ENCODE data around the gene GNPTAB. TPM values are rescaled to one million over a fixed set of nuclear protein-coding genes. Genes with fewer than 3 reads are reported as not detected.
"Not testable (repeated sequence)": the region's sequence is repeated elsewhere in the genome, so short reads cannot be mapped to it uniquely, and the experiment has no call there.

The GNPTAB gene
- total and polyA plus RNA-seq, 7 donors: 12.0 to 42.2 (median 25.4) TPM

GRCh38 chr12:101863981-101864380, 33.2 kb upstream of the GNPTAB start:
- TF ChIP-seq EP300 (IDR thresholded peaks at IDR 0.05) (no peak), POLR2AphosphoS5 (IDR thresholded peaks at IDR 0.05) (no peak)
- no peak for DNase-seq
- H3K27ac ChIP-seq: no peak overlapping the region
- peaks cover 0 to 4% (median 0%) of the 10 kb centered on the region in 4 donors for H3K9me3 ChIP-seq
- intact Hi-C loops (cut with DNase I): no loop called here
- H3K4me3 ChIP-seq: no peak overlapping the region
- H3K4me1 ChIP-seq: peaks cover 0 to 4% (median 0%) of the 10 kb centered on the region in 4 donors
- H3K27me3 ChIP-seq: no peaks in the 10 kb centered on the region
- H3K36me3 ChIP-seq: no peaks in the 10 kb centered on the region

GRCh38 chr12:101862245-101862644, 31.5 kb upstream of the GNPTAB start:
- Histone ChIP-seq H3K27ac (no peak overlapping the region), H3K9me3 (peaks cover 0 to 4% (median 0%) of the 10 kb centered on the region in 4 donors), H3K27me3 (no peaks in the 10 kb centered on the region), H3K4me1 (peaks cover 0 to 5% (median 0%) of the 10 kb centered on the region in 4 donors), H3K4me3 (no peak overlapping the region), H3K36me3 (no peaks in the 10 kb centered on the region)
- intact Hi-C loops (cut with DNase I): no loop called here
- 91 to 96% methylated on average over 2 of the region's 2 CpGs for WGBS, 2 donors
- no peak for DNase-seq
- no peak for TF ChIP-seq CTCF (IDR thresholded peaks at IDR 0.05)
- no peak for TF ChIP-seq POLR2AphosphoS5 (IDR thresholded peaks at IDR 0.05)
- no peak for TF ChIP-seq EP300 (IDR thresholded peaks at IDR 0.05)
- no peak for TF ChIP-seq POLR2A (IDR thresholded peaks at IDR 0.05)

GRCh38 chr12:101861688-101862087, 30.9 kb upstream of the GNPTAB start:
- WGBS, 2 donors: 86 to 93% methylated on average over 2 of the region's 2 CpGs
- H3K27me3 ChIP-seq; H3K36me3 ChIP-seq; intact Hi-C loops (cut with DNase I); H3K4me3 ChIP-seq; H3K27ac ChIP-seq; DNase-seq; H3K9me3 ChIP-seq: not testable (repeated sequence)
- peaks cover 0 to 11% (median 2%) of the 10 kb centered on the region in 4 donors for H3K4me1 ChIP-seq

GRCh38 chr12:101859664-101860607, 29.2 kb upstream of the GNPTAB start:
- Histone ChIP-seq H3K9me3 (no peaks in the 10 kb centered on the region), H3K27ac (no peak overlapping the region), H3K27me3 (no peaks in the 10 kb centered on the region), H3K4me3 (no peak overlapping the region), H3K36me3 (no peaks in the 10 kb centered on the region), H3K4me1 (peaks cover 0 to 20% (median 11%) of the 10 kb centered on the region in 4 donors)
- intact Hi-C loops (cut with DNase I): no loop called here
- TF ChIP-seq EP300 (IDR thresholded peaks at IDR 0.05) (no peak), CTCF (IDR thresholded peaks at IDR 0.05) (no peak), POLR2AphosphoS5 (IDR thresholded peaks at IDR 0.05) (no peak), POLR2A (IDR thresholded peaks at IDR 0.05) (no peak)
- DNase-seq: no peak

- no peak for TF ChIP-seq POLR2AphosphoS5 (IDR thresholded peaks at IDR 0.05)
- no peak for TF ChIP-seq EP300 (IDR thresholded peaks at IDR 0.05)
- no peak for TF ChIP-seq POLR2A (IDR thresholded peaks at IDR 0.05)
- TF ChIP-seq CTCF (IDR thresholded peaks at IDR 0.05): no peak
- H3K27ac ChIP-seq: no peak overlapping the region
- no peaks in the 10 kb centered on the region for H3K9me3 ChIP-seq
- H3K4me1 ChIP-seq: peaks cover 0 to 24% (median 15%) of the 10 kb centered on the region in 4 donors
- no peaks in the 10 kb centered on the region for H3K27me3 ChIP-seq
- H3K4me3 ChIP-seq: no peak overlapping the region
- no peak for DNase-seq
- no peaks in the 10 kb centered on the region for H3K36me3 ChIP-seq
- intact Hi-C loops (cut with DNase I): no loop called here
- 93 to 95% methylated on average over 3 of the region's 3 CpGs for WGBS, 2 donors
Measured at GRCh38 chr12:101858361-101858760, 27.6 kb upstream of the GNPTAB start.

Data from sigmoid colon (tissue), 7 donors.